HG03196 (cell line): ENCODE data around the gene LHX3.

Source experiments
- ATAC-seq: cut with Tn5 transposase; IDR thresholded peaks from one replicate; pipeline ENCODE4 v1.9.1; 2021; ENCODE audit not compliant: unreplicated experiment

LHX3 gene

GRCh38 chr9:136179761-136180160, 25.2 kb downstream of the LHX3 start:
- no peak for ATAC-seq

GRCh38 chr9:136179101-136179616, 25.8 kb downstream of the LHX3 start:
- no peak for ATAC-seq

- ATAC-seq = no peak
Measured at GRCh38 chr9:136178773-136179075, 26.2 kb downstream of the LHX3 start.

- ATAC-seq = no peak
Measured at GRCh38 chr9:136178061-136178772, 26.7 kb downstream of the LHX3 start.

DNA sequence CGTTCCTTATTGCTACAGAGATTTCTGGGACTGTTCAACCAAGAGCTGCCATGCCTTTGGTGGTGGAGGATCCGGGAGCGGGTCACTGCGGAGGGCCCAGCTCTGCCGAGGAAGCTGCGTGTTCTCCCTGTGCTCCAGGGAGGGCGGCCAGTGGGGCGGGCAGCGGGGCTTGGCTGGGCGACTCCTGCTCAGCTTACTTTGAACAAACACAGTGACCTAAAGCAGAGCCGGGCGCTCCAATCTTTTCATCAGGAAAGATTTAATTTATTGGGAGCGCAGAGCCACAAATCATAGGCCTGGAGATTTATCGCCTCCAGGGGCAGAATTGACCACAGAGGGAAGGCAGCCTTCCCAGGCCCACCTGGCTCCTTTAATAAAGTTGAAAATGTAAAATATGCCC, 27.7 kb downstream of the LHX3 start:
- ATAC-seq = no peak

GRCh38 chr9:136175616-136176197, 29.2 kb downstream of the LHX3 start:
- no peak for ATAC-seq

GRCh38 chr9:136174779-136175615, 29.9 kb downstream of the LHX3 start:
- ATAC-seq = no peak

GRCh38 chr9:136173648-136174290, 31.2 kb downstream of the LHX3 start:
- no peak for ATAC-seq

- no peak for ATAC-seq
Measured at GRCh38 chr9:136172412-136173079, 32.4 kb downstream of the LHX3 start.

GRCh38 chr9:136171801-136172411, 33.0 kb downstream of the LHX3 start:
- ATAC-seq = no peak

GRCh38 chr9:136171009-136171800, 33.7 kb downstream of the LHX3 start:
- no peak for ATAC-seq

GRCh38 chr9:136170006-136170901, 34.7 kb downstream of the LHX3 start:
- no peak for ATAC-seq

GRCh38 chr9:136169495-136169894, 35.4 kb downstream of the LHX3 start:
- no peak for ATAC-seq

DNA sequence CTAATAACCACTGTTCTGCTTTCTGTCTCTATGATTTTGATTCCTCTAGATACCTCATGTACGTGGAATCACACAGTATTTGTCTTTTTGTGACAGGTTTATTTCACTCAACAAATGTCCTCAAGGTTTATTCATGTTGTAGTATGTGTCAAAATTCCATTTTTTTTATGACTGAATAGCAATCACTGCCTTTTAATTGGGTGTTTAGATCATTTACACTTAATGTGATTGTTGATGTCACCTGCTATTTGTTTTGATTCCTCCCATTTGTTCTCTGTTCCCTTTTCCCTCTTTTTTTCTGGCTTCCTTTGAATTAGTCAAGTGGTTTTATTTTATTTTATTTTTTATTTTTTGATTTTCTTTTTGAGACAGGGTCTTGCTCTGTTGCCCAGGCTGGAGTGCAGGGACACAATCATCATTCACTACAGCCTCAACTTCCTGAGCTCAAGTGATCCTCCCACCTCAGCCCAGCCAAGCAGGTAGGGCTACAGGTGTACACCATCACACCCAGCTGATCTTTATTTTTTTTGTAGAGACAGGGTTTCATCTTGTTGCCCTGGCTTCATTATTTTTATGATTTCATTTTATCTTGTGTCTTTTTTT, 41.6 kb downstream of the LHX3 start:
- ATAC-seq = no peak

- no peak for ATAC-seq
Measured at GRCh38 chr9:136160995-136161610, 43.8 kb downstream of the LHX3 start.

GRCh38 chr9:136160381-136160841, 44.5 kb downstream of the LHX3 start:
- no peak for ATAC-seq

- no peak for ATAC-seq
Measured at GRCh38 chr9:136159851-136160250, 45.1 kb downstream of the LHX3 start.
